GM23338 (cell line): Measurements from ENCODE around the gene TARS3. TPM values are rescaled to one million over a fixed set of nuclear protein-coding genes. Genes with fewer than 3 reads are reported as not detected.

Source experiments
- ATAC-seq: fragments of 200-7000 bp; cut with Tn5 transposase; 3 replicates; pipeline ENCODE4 v1.9.1; 2020
- DNase-seq: peaks from one replicate; pipeline ENCODE4 v3.0.0-alpha.2; 2015; ENCODE audit warnings: low spot score
- H2AFZ ChIP-seq: fragments of 200-600 bp; sonication (generic); 2 replicates; pipeline ENCODE4 v1.8.0; 2016; ENCODE audit warnings: antibody characterized with exemption, mild to moderate bottlenecking, moderate library complexity
- H3F3A ChIP-seq: fragments of 200-600 bp; sonication (generic); replicated peaks from 2 replicates; pipeline ENCODE4 v1.8.0; 2017; ENCODE audit warnings: antibody characterized with exemption, mixed run types, low read depth
- H3K27ac ChIP-seq: fragments of 200-600 bp; sonication (generic); 2 replicates; pipeline ENCODE4 v1.6.1; 2016; ENCODE audit warnings: low read depth
- H3K27me3 ChIP-seq: fragments of 200-600 bp; sonication (generic); 2 replicates; pipeline ENCODE4 v1.8.0; 2016; ENCODE audit warnings: mild to moderate bottlenecking, mixed run types, moderate library complexity; ENCODE audit not compliant: insufficient read depth
- H3K36me3 ChIP-seq: fragments of 200-600 bp; sonication (generic); 2 replicates; pipeline ENCODE4 v1.8.0; 2016; ENCODE audit warnings: mild to moderate bottlenecking; ENCODE audit not compliant: insufficient read depth
- H3K4me1 ChIP-seq: fragments of 200-600 bp; sonication (generic); 2 replicates; pipeline ENCODE4 v1.8.0; 2016; ENCODE audit warnings: mild to moderate bottlenecking, moderate library complexity; ENCODE audit not compliant: insufficient read depth
- H3K4me2 ChIP-seq: fragments of 200-600 bp; sonication (generic); 2 replicates; pipeline ENCODE4 v1.7.1; 2017; ENCODE audit warnings: mixed run types
- H3K4me3 ChIP-seq: fragments of 200-600 bp; sonication (generic); 2 replicates; pipeline ENCODE4 v1.6.1; 2016; ENCODE audit warnings: mixed run types
- H3K79me2 ChIP-seq: fragments of 200-600 bp; sonication (generic); replicated peaks from 2 replicates; pipeline ENCODE4 v1.8.0; 2017; ENCODE audit warnings: mild to moderate bottlenecking; ENCODE audit not compliant: insufficient read depth
- H3K9me2 ChIP-seq: fragments of 200-600 bp; sonication (generic); 2 replicates; pipeline ENCODE4 v1.8.0; 2017; ENCODE audit not compliant: insufficient read depth
- H4K20me1 ChIP-seq: fragments of 200-600 bp; sonication (generic); replicated peaks from 2 replicates; pipeline ENCODE4 v1.8.0; 2017; ENCODE audit warnings: mild to moderate bottlenecking; ENCODE audit not compliant: insufficient read depth
- H3K27ac Mint-ChIP-seq: 2 replicates; pipeline ENCODE4 v1.8.0; 2020; ENCODE audit warnings: inconsistent platforms, mild to moderate bottlenecking, moderate library complexity, mixed read lengths
- H3K27me3 Mint-ChIP-seq: 3 replicates; pipeline ENCODE4 v1.8.0; 2022; ENCODE audit warnings: low read depth, mild to moderate bottlenecking, moderate library complexity, mixed read lengths, inconsistent platforms; ENCODE audit not compliant: insufficient read depth, poor library complexity
- H3K36me3 Mint-ChIP-seq: 3 replicates; pipeline ENCODE4 v1.8.0; 2021; ENCODE audit warnings: low read depth, mild to moderate bottlenecking, inconsistent platforms, moderate library complexity, mixed read lengths
- H3K4me1 Mint-ChIP-seq: 3 replicates; pipeline ENCODE4 v1.8.0; 2020; ENCODE audit warnings: mild to moderate bottlenecking, inconsistent platforms, mixed read lengths
- H3K4me3 Mint-ChIP-seq: 3 replicates; pipeline ENCODE4 v1.8.0; 2021; ENCODE audit warnings: moderate library complexity, mild to moderate bottlenecking, inconsistent platforms, mixed read lengths
- H3K9me3 Mint-ChIP-seq: 3 replicates; pipeline ENCODE4 v1.8.0; 2020; ENCODE audit warnings: moderate library complexity, mild to moderate bottlenecking, inconsistent platforms, mixed read lengths
- CREB1 ChIP-seq: fragments of 250-450 bp; sonication (Bioruptor Pico); IDR thresholded peaks from 2 replicates; pipeline ENCODE4 v1.5.0; 2020; ENCODE audit warnings: low read depth, mild to moderate bottlenecking, moderate library complexity
- NANOG ChIP-seq: IDR thresholded peaks from 2 replicates; pipeline ENCODE4 v1.6.1; 2016; ENCODE audit warnings: antibody characterized with exemption, borderline replicate concordance
- POLR2AphosphoS5 ChIP-seq: IDR thresholded peaks from 2 replicates; pipeline ENCODE4 v1.6.1; 2016; ENCODE audit warnings: antibody characterized with exemption, low read depth
- ZNF114 ChIP-seq: fragments of 250-450 bp; sonication (Bioruptor Pico); IDR thresholded peaks from 2 replicates; pipeline ENCODE4 v1.5.0; 2020; ENCODE audit warnings: mild to moderate bottlenecking, moderate library complexity
- ZNF331 ChIP-seq: fragments of 250-450 bp; sonication (Bioruptor Pico); IDR thresholded peaks from 2 replicates; pipeline ENCODE4 v1.5.0; 2020; ENCODE audit warnings: low read depth, mild to moderate bottlenecking, moderate library complexity
- polyA plus RNA-seq: library from polyadenylated mRNA; unstranded; fragments of >200 nt; fragmentation: Nextera tagmentation; extraction: Ambion mirVana; gene quantifications from 2 replicates; pipeline ENCODE4 v1.2.1, GENCODE V29; 2016
- total RNA-seq: library from RNA; depleted of rRNA; stranded (reverse); fragments of >200 nt; shearing (Covaris generic); gene quantifications from 2 replicates; pipeline ENCODE4 v1.2.3, GENCODE V29; 2014
- TF ChIP-seq, protein P1 (sequence below): IDR thresholded peaks from 2 replicates; pipeline ENCODE4 v1.6.1; 2016; ENCODE audit warnings: antibody characterized with exemption
- TF ChIP-seq, protein P2 (sequence below): IDR thresholded peaks from one replicate; pipeline ENCODE4 v1.6.1; 2018; ENCODE audit warnings: antibody characterized with exemption; ENCODE audit not compliant: unreplicated experiment
- TF ChIP-seq, protein P3 (sequence below): fragments of 250-450 bp; sonication (Bioruptor Pico); IDR thresholded peaks from 2 replicates; pipeline ENCODE4 v1.5.0; 2020; ENCODE audit warnings: mild to moderate bottlenecking, moderate library complexity

The TARS3 gene
- total and polyA plus RNA-seq, 2 experiments from 2014 or later: 13.0 to 15.4 TPM

DNA sequence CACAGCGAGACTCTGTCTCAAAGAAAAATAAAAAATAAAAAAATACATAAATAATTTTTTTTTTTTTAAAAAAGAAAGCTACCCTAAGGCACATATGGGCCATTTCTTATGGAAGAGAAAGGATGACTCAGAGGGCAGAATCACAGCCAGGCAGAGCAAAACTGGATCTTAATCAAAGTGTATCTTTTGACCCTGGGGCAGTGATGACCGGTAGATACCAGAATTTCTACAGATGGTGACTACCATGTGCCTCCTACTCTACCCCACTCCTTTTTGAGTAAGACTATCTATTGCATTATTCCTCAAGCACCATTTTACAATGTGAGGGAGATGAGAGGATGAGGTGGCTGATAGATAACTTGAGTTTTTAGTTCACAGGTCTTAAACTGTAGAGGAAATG lies 26.0 kb downstream of the TARS3 start (continued):
- TF ChIP-seq, protein P1, sequence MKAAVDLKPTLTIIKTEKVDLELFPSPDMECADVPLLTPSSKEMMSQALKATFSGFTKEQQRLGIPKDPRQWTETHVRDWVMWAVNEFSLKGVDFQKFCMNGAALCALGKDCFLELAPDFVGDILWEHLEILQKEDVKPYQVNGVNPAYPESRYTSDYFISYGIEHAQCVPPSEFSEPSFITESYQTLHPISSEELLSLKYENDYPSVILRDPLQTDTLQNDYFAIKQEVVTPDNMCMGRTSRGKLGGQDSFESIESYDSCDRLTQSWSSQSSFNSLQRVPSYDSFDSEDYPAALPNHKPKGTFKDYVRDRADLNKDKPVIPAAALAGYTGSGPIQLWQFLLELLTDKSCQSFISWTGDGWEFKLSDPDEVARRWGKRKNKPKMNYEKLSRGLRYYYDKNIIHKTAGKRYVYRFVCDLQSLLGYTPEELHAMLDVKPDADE: no peak

DNA sequence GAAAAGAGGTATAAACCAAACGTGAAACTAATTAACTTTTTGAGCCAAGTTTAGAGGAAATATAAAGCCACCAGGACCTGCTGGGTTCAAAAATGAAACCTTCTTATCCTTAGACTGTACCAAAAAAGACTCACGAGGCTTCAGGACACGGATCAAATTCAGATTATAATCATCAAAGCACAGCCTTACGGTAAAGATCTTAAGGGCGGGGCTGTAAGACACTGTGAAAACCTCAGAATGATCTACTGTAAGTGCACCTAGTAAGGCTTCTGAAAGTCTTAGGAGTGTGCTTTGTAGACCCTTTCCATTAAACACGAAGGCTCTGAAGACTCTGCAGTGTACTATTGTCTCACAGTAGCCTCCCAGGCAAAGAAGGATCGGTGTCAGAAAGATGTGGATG lies 26.8 kb downstream of the TARS3 start:
- Mint-ChIP-seq H3K27me3 (no peaks in the 10 kb centered on the region), H3K27ac (no peak overlapping the region), H3K4me3 (no peak overlapping the region), H3K4me1 (peaks cover 11% of the 10 kb centered on the region; the same call in 2 of the 3 replicates), H3K9me3 (no peaks in the 10 kb centered on the region), H3K36me3 (peaks cover 34% of the 10 kb centered on the region)
- DNase-seq (no peak), ATAC-seq (no peak)
- H3K36me3 ChIP-seq: peaks cover 17% of the 10 kb centered on the region; the same call in 1 of the 2 replicates
- no peak overlapping the region for H2AFZ ChIP-seq
- no peaks in the 10 kb centered on the region; the same call in 1 of the 2 replicates for H3K4me1 ChIP-seq
- no peak overlapping the region for H3K4me3 ChIP-seq
- H3F3A ChIP-seq: no peaks in the 10 kb centered on the region
- no peaks in the 10 kb centered on the region for H3K27me3 ChIP-seq
- no peak overlapping the region for H3K27ac ChIP-seq
- H4K20me1 ChIP-seq: no peaks in the 10 kb centered on the region
- no peak for TF ChIP-seq CREB1 (CRISPR knock-in tag)
- 0 out of 2 replicates have a peak, but pooled peaks cover 6% of the 10 kb centered on the region for H3K9me2 ChIP-seq
- H3K4me2 ChIP-seq: no peak overlapping the region
- no peaks in the 10 kb centered on the region for H3K79me2 ChIP-seq

DNA sequence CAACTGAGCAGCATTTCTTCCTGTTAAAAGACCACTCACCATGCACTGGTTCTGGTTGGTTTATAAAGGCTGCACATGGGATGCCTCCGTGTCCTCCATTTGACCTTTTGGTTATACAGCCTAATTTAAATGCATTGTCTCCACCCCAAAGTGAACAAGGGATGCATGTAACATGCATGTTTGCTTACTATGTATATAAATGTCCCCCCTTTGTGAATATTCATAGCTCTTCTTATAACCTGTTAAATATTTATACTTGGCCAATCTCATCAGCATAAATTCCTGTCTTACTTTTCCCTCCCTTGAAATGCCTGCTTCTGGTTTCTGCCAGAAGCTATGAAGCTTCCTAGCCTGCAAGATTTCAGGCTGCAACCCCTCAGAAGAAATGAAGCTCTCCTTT lies 27.4 kb downstream of the TARS3 start:
- no peaks in the 10 kb centered on the region for H3K27me3 ChIP-seq
- H3K9me2 ChIP-seq: 0 out of 2 replicates have a peak, but pooled peaks cover 6% of the 10 kb centered on the region
- Mint-ChIP-seq H3K4me3 (no peak overlapping the region), H3K36me3 (peaks cover 32% of the 10 kb centered on the region), H3K9me3 (no peaks in the 10 kb centered on the region), H3K27me3 (no peaks in the 10 kb centered on the region), H3K27ac (no peak overlapping the region), H3K4me1 (peaks cover 11% of the 10 kb centered on the region; the same call in 2 of the 3 replicates)
- no peak overlapping the region for H3K4me3 ChIP-seq
- no peak for DNase-seq
- H3K27ac ChIP-seq: no peak overlapping the region
- peaks cover 17% of the 10 kb centered on the region; the same call in 1 of the 2 replicates for H3K36me3 ChIP-seq
- H3K4me1 ChIP-seq: no peaks in the 10 kb centered on the region; the same call in 1 of the 2 replicates
- H3F3A ChIP-seq: no peaks in the 10 kb centered on the region
- H4K20me1 ChIP-seq: no peaks in the 10 kb centered on the region
- no peak for ATAC-seq
- H2AFZ ChIP-seq: no peak overlapping the region
- no peak overlapping the region for H3K4me2 ChIP-seq
- no peaks in the 10 kb centered on the region for H3K79me2 ChIP-seq
- no peak for TF ChIP-seq POLR2AphosphoS5
- TF ChIP-seq, protein P2, sequence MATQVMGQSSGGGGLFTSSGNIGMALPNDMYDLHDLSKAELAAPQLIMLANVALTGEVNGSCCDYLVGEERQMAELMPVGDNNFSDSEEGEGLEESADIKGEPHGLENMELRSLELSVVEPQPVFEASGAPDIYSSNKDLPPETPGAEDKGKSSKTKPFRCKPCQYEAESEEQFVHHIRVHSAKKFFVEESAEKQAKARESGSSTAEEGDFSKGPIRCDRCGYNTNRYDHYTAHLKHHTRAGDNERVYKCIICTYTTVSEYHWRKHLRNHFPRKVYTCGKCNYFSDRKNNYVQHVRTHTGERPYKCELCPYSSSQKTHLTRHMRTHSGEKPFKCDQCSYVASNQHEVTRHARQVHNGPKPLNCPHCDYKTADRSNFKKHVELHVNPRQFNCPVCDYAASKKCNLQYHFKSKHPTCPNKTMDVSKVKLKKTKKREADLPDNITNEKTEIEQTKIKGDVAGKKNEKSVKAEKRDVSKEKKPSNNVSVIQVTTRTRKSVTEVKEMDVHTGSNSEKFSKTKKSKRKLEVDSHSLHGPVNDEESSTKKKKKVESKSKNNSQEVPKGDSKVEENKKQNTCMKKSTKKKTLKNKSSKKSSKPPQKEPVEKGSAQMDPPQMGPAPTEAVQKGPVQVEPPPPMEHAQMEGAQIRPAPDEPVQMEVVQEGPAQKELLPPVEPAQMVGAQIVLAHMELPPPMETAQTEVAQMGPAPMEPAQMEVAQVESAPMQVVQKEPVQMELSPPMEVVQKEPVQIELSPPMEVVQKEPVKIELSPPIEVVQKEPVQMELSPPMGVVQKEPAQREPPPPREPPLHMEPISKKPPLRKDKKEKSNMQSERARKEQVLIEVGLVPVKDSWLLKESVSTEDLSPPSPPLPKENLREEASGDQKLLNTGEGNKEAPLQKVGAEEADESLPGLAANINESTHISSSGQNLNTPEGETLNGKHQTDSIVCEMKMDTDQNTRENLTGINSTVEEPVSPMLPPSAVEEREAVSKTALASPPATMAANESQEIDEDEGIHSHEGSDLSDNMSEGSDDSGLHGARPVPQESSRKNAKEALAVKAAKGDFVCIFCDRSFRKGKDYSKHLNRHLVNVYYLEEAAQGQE: no peak
- TF ChIP-seq, protein P3, sequence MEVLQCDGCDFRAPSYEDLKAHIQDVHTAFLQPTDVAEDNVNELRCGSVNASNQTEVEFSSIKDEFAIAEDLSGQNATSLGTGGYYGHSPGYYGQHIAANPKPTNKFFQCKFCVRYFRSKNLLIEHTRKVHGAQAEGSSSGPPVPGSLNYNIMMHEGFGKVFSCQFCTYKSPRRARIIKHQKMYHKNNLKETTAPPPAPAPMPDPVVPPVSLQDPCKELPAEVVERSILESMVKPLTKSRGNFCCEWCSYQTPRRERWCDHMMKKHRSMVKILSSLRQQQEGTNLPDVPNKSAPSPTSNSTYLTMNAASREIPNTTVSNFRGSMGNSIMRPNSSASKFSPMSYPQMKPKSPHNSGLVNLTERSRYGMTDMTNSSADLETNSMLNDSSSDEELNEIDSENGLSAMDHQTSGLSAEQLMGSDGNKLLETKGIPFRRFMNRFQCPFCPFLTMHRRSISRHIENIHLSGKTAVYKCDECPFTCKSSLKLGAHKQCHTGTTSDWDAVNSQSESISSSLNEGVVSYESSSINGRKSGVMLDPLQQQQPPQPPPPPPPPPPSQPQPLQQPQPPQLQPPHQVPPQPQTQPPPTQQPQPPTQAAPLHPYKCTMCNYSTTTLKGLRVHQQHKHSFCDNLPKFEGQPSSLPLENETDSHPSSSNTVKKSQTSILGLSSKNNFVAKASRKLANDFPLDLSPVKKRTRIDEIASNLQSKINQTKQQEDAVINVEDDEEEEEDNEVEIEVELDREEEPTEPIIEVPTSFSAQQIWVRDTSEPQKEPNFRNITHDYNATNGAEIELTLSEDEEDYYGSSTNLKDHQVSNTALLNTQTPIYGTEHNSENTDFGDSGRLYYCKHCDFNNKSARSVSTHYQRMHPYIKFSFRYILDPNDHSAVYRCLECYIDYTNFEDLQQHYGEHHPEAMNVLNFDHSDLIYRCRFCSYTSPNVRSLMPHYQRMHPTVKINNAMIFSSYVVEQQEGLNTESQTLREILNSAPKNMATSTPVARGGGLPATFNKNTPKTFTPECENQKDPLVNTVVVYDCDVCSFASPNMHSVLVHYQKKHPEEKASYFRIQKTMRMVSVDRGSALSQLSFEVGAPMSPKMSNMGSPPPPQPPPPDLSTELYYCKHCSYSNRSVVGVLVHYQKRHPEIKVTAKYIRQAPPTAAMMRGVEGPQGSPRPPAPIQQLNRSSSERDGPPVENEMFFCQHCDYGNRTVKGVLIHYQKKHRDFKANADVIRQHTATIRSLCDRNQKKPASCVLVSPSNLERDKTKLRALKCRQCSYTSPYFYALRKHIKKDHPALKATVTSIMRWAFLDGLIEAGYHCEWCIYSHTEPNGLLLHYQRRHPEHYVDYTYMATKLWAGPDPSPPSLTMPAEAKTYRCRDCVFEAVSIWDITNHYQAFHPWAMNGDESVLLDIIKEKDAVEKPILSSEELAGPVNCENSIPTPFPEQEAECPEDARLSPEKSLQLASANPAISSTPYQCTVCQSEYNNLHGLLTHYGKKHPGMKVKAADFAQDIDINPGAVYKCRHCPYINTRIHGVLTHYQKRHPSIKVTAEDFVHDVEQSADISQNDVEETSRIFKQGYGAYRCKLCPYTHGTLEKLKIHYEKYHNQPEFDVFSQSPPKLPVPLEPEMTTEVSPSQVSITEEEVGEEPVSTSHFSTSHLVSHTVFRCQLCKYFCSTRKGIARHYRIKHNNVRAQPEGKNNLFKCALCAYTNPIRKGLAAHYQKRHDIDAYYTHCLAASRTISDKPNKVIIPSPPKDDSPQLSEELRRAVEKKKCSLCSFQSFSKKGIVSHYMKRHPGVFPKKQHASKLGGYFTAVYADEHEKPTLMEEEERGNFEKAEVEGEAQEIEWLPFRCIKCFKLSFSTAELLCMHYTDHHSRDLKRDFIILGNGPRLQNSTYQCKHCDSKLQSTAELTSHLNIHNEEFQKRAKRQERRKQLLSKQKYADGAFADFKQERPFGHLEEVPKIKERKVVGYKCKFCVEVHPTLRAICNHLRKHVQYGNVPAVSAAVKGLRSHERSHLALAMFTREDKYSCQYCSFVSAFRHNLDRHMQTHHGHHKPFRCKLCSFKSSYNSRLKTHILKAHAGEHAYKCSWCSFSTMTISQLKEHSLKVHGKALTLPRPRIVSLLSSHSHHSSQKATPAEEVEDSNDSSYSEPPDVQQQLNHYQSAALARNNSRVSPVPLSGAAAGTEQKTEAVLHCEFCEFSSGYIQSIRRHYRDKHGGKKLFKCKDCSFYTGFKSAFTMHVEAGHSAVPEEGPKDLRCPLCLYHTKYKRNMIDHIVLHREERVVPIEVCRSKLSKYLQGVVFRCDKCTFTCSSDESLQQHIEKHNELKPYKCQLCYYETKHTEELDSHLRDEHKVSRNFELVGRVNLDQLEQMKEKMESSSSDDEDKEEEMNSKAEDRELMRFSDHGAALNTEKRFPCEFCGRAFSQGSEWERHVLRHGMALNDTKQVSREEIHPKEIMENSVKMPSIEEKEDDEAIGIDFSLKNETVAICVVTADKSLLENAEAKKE (CRISPR knock-in tag): no peak
- TF ChIP-seq NANOG: no peak
- TF ChIP-seq, protein P1: no peak
- TF ChIP-seq CREB1 (CRISPR knock-in tag): no peak
- TF ChIP-seq ZNF331 (CRISPR knock-in tag): no peak
- no peak for TF ChIP-seq ZNF114 (CRISPR knock-in tag)
